ENCODE results near the gene NRAS.

NRAS gene

DNA sequence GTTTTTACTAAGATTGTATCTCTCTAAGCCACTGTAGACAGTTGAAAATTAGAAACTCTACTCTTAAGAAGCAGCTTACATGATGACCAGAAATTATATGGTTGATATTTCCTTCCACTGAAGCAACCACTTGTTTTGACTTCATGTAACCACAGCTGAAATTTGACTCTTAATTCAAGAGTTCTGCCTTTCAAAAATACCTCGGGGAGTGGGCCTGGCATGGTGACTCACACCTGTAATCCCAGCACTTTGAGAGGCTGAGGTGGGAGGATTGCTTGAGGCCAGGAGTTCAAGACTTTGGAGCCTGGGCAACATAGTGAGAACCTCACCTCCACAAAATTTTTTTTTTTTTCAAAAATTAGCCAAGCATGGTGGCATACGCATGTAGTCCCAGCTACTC is 25.5 kb downstream of the NRAS start:
- H2AFZ ChIP-seq (ENCODE audit: low read depth, low read length): no peak overlapping the region
- H3K9me3 ChIP-seq (ENCODE audit: insufficient read depth, low read length, severe bottlenecking): no peaks in the 10 kb centered on the region
- H3K4me2 ChIP-seq (ENCODE audit: insufficient read depth, low read length): no peak overlapping the region
- DNase-seq (no peak), ATAC-seq (ENCODE audit: insufficient read depth, low read depth) (no peak)
- no peak overlapping the region for H3K27ac ChIP-seq (ENCODE audit: low read length)
- H3K36me3 ChIP-seq (ENCODE audit: insufficient read depth, low read length): no peaks in the 10 kb centered on the region
- H3K79me2 ChIP-seq (ENCODE audit: insufficient read depth, low read length): no peaks in the 10 kb centered on the region
- no peak overlapping the region for H3K9ac ChIP-seq (ENCODE audit: low read depth, low read length)
- TF ChIP-seq, protein P1, sequence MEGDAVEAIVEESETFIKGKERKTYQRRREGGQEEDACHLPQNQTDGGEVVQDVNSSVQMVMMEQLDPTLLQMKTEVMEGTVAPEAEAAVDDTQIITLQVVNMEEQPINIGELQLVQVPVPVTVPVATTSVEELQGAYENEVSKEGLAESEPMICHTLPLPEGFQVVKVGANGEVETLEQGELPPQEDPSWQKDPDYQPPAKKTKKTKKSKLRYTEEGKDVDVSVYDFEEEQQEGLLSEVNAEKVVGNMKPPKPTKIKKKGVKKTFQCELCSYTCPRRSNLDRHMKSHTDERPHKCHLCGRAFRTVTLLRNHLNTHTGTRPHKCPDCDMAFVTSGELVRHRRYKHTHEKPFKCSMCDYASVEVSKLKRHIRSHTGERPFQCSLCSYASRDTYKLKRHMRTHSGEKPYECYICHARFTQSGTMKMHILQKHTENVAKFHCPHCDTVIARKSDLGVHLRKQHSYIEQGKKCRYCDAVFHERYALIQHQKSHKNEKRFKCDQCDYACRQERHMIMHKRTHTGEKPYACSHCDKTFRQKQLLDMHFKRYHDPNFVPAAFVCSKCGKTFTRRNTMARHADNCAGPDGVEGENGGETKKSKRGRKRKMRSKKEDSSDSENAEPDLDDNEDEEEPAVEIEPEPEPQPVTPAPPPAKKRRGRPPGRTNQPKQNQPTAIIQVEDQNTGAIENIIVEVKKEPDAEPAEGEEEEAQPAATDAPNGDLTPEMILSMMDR (IDR thresholded peaks at IDR 0.05; ENCODE audit: borderline replicate concordance, extremely low read depth, low read length, poor library complexity, severe bottlenecking): no peak
- no peak for TF ChIP-seq EZH2 (IDR thresholded peaks at IDR 0.05; ENCODE audit: borderline replicate concordance, low read depth, low read length, severe bottlenecking)
- no peaks in the 10 kb centered on the region for H3K4me1 ChIP-seq (ENCODE audit: insufficient read depth, low read length)
- peaks cover 9% of the 10 kb centered on the region for H3K27me3 ChIP-seq (ENCODE audit: insufficient read depth, low read length, poor library complexity)
- no peaks in the 10 kb centered on the region for H4K20me1 ChIP-seq (ENCODE audit: insufficient read depth, low read length)
- H3K4me3 ChIP-seq (ENCODE audit: low read depth in 1 of 2, low read length in 2 of 2): no peak overlapping the region

DNA sequence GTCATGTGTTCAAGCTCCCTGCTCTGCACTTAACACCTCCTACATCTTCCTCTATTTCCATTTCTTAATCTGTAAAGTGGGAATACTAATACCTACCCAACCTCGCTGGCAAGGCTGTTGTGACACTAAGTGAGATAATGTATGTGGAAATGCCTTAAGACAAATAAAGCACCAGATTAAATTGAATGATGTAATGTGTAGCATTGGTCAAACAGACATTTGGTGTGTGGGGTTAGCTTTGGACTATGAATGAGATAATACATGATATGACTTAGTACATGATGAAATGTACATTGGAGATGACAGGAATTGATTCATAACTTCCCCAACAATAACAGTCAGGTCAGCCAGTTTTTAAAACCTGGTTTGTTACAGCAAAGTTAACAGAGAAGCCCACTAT is 26.4 kb downstream of the NRAS start:
- Histone ChIP-seq H3K79me2 (ENCODE audit: insufficient read depth, low read length) (no peaks in the 10 kb centered on the region), H3K4me1 (ENCODE audit: insufficient read depth, low read length) (no peaks in the 10 kb centered on the region), H3K4me2 (ENCODE audit: insufficient read depth, low read length) (no peak overlapping the region), H3K27ac (ENCODE audit: low read length) (no peak overlapping the region), H3K9me3 (ENCODE audit: insufficient read depth, low read length, severe bottlenecking) (no peaks in the 10 kb centered on the region), H3K27me3 (ENCODE audit: insufficient read depth, low read length, poor library complexity) (peaks cover 12% of the 10 kb centered on the region), H2AFZ (ENCODE audit: low read depth, low read length) (no peak overlapping the region), H3K9ac (ENCODE audit: low read depth, low read length) (no peak overlapping the region), H4K20me1 (ENCODE audit: insufficient read depth, low read length) (no peaks in the 10 kb centered on the region), H3K4me3 (ENCODE audit: low read depth in 1 of 2, low read length in 2 of 2) (no peak overlapping the region), H3K36me3 (ENCODE audit: insufficient read depth, low read length) (no peaks in the 10 kb centered on the region)
- no peak for TF ChIP-seq EZH2 (IDR thresholded peaks at IDR 0.05; ENCODE audit: borderline replicate concordance, low read depth, low read length, severe bottlenecking)
- TF ChIP-seq, protein P1 (IDR thresholded peaks at IDR 0.05; ENCODE audit: borderline replicate concordance, extremely low read depth, low read length, poor library complexity, severe bottlenecking): no peak
- ATAC-seq (ENCODE audit: insufficient read depth, low read depth): no peak
- DNase-seq: no peak

DNA sequence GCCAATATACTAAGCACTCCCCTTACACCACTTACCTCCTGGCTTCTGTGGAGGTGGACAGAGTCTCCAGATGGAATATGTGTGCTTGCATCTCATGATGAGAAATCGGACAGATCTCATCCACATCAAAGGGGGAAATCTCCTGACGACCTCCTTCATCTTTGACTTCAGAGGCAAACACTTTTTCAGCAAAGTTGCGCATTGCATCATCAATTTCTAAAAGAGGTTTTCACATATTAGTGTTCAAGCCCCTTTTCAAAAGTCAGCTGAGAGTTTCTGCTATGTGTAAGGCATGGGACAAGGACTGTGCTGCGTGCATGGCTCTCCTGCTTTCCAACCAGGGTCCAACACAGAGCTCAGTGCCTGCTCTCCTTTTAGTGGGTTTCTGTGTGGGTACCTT is 28.0 kb downstream of the NRAS start:
- Histone ChIP-seq H3K4me3 (ENCODE audit: low read depth in 1 of 2, low read length in 2 of 2) (no peak overlapping the region), H3K27ac (ENCODE audit: low read length) (no peak overlapping the region), H3K27me3 (ENCODE audit: insufficient read depth, low read length, poor library complexity) (peaks cover 15% of the 10 kb centered on the region), H3K4me2 (ENCODE audit: insufficient read depth, low read length) (no peak overlapping the region), H2AFZ (ENCODE audit: low read depth, low read length) (no peak overlapping the region), H3K9me3 (ENCODE audit: insufficient read depth, low read length, severe bottlenecking) (no peaks in the 10 kb centered on the region), H3K36me3 (ENCODE audit: insufficient read depth, low read length) (no peaks in the 10 kb centered on the region), H3K9ac (ENCODE audit: low read depth, low read length) (no peak overlapping the region), H3K79me2 (ENCODE audit: insufficient read depth, low read length) (no peaks in the 10 kb centered on the region), H4K20me1 (ENCODE audit: insufficient read depth, low read length) (no peaks in the 10 kb centered on the region), H3K4me1 (ENCODE audit: insufficient read depth, low read length) (no peaks in the 10 kb centered on the region)
- ATAC-seq (ENCODE audit: insufficient read depth, low read depth) (no peak), DNase-seq (no peak)
- TF ChIP-seq EZH2 (IDR thresholded peaks at IDR 0.05; ENCODE audit: borderline replicate concordance, low read depth, low read length, severe bottlenecking): no peak
- TF ChIP-seq, protein P1 (IDR thresholded peaks at IDR 0.05; ENCODE audit: borderline replicate concordance, extremely low read depth, low read length, poor library complexity, severe bottlenecking): no peak

DNA sequence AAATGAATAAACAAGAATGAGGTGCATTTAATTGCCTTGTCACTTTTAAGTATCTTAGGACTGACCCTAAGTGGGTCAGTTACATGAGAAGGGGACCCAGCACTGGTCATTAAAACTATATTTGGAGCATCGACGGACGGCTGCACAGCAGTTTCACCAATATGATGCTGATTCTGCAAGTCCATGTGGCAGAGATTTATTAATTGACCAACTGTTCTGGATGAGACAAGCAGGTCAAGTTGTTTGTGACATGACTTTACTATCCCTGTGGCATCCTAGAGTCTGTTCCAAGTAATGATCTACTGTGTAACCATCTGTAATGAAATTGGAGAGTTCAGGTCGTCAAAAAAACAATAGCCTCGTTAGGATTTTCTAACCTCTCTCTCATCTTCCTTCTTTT is 30.7 kb downstream of the NRAS start:
- Histone ChIP-seq H3K4me3 (ENCODE audit: low read depth in 1 of 2, low read length in 2 of 2) (no peak overlapping the region), H3K4me1 (ENCODE audit: insufficient read depth, low read length) (no peaks in the 10 kb centered on the region), H3K36me3 (ENCODE audit: insufficient read depth, low read length) (no peaks in the 10 kb centered on the region), H4K20me1 (ENCODE audit: insufficient read depth, low read length) (no peaks in the 10 kb centered on the region), H3K79me2 (ENCODE audit: insufficient read depth, low read length) (no peaks in the 10 kb centered on the region), H3K4me2 (ENCODE audit: insufficient read depth, low read length) (no peak overlapping the region), H3K9me3 (ENCODE audit: insufficient read depth, low read length, severe bottlenecking) (no peaks in the 10 kb centered on the region), H2AFZ (ENCODE audit: low read depth, low read length) (no peak overlapping the region), H3K27me3 (ENCODE audit: insufficient read depth, low read length, poor library complexity) (peaks cover 15% of the 10 kb centered on the region), H3K9ac (ENCODE audit: low read depth, low read length) (no peak overlapping the region), H3K27ac (ENCODE audit: low read length) (no peak overlapping the region)
- no peak for TF ChIP-seq EZH2 (IDR thresholded peaks at IDR 0.05; ENCODE audit: borderline replicate concordance, low read depth, low read length, severe bottlenecking)
- ATAC-seq (ENCODE audit: insufficient read depth, low read depth): no peak
- no peak for DNase-seq

Measured in DND-41 (cell line).